Endothelial cell of hepatic sinusoid (primary cell): ENCODE results near the gene HNRNPF.
"Not testable (repeated sequence)": the region's sequence is repeated elsewhere in the genome, so short reads cannot be mapped to it uniquely, and the experiment has no call there.

Experiments
- in situ Hi-C: cut with HindIII; loops from 2 replicates; pipeline ENCODE4 v1.10.0; 2017; ENCODE audit warnings: low sequenced_read_pairs

The HNRNPF gene

GRCh38 chr10:43351301-43351700, 57.7 kb downstream of the HNRNPF start:
- in situ Hi-C loops: no loop called here

- in situ Hi-C loops: no loop called here
Observed at GRCh38 chr10:43350686-43351085, 58.3 kb downstream of the HNRNPF start.

- in situ Hi-C loops: no loop called here
Observed at GRCh38 chr10:43350156-43350555, 58.8 kb downstream of the HNRNPF start.

GRCh38 chr10:43348511-43349312, 60.3 kb downstream of the HNRNPF start:
- in situ Hi-C loops: no loop called here

GRCh38 chr10:43347997-43348396, 61.0 kb downstream of the HNRNPF start:
- in situ Hi-C loops: no loop called here

- in situ Hi-C loops: no loop called here
Observed at GRCh38 chr10:43344051-43344450, 64.9 kb downstream of the HNRNPF start.

- in situ Hi-C loops: no loop called here
Observed at GRCh38 chr10:43343126-43343525, 65.9 kb downstream of the HNRNPF start.

GRCh38 chr10:43342279-43343125, 66.5 kb downstream of the HNRNPF start:
- in situ Hi-C loops: no loop called here

GRCh38 chr10:43341450-43341849, 67.5 kb downstream of the HNRNPF start:
- in situ Hi-C loops: no loop called here

GRCh38 chr10:43340619-43341018, 68.4 kb downstream of the HNRNPF start:
- in situ Hi-C loops: no loop called here

- in situ Hi-C loops: no loop called here
Observed at GRCh38 chr10:43340101-43340500, 68.9 kb downstream of the HNRNPF start.

- in situ Hi-C loops: no loop called here
Observed at GRCh38 chr10:43339136-43339535, 69.8 kb downstream of the HNRNPF start.

GRCh38 chr10:43338117-43338516, 70.9 kb downstream of the HNRNPF start:
- in situ Hi-C loops: no loop called here

- in situ Hi-C loops: not testable (repeated sequence)
Observed at GRCh38 chr10:43337536-43337935, 71.5 kb downstream of the HNRNPF start.

- in situ Hi-C loops: no loop called here
Observed at GRCh38 chr10:43336641-43337318, 72.2 kb downstream of the HNRNPF start.

- in situ Hi-C loops: no loop called here
Observed at GRCh38 chr10:43336061-43336460, 72.9 kb downstream of the HNRNPF start.
